Measurements from ENCODE around the gene TNNI3. TPM values are rescaled to one million over a fixed set of nuclear protein-coding genes. Genes with fewer than 3 reads are reported as not detected.
A peak's percentile ranks its signal among the peaks of the same experiment; 100 is the strongest.

Gene TNNI3
- total RNA-seq, 1 donor from 2014 or later: not detected

DNA sequence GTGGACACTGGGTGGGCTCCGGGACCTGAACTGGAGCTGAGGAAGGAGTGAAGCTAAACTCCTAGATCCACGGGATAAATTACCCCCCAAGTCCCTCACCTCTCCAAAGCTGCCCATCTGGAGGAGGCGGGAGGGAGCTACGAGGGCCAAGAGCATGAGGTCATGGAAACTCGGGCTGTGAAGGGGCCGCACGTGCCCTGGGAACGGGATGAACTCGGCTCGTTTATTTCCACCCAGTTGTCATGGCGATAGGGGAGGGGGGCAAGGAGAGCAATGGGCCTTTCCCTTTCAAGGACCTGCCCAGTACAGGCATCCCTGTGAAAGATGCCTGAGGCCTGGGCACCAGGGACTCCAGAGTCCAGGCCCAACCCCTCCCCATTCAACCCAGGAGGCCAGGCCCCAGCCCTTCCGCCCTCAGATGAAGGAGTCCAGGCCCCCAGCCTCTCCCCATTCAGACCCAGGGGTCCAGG, 43.9 kb downstream of the TNNI3 start:
- Mint-ChIP-seq H3K4me1 (peaks cover 50% of the 10 kb centered on the region), H3K27ac (no peak overlapping the region), H3K36me3 (ENCODE audit: low read depth) (peaks cover 43% of the 10 kb centered on the region), H3K27me3 (no peaks in the 10 kb centered on the region), H3K9me3 (no peaks in the 10 kb centered on the region), H3K4me3 (no peak overlapping the region)
- intact Hi-C loops (cut with micrococcal nuclease): no loop called here
- CTCF ChIA-PET: interaction anchor here (1.1 kb wide), 1 partner anchor 26 kb away, joined by 4 read pairs; no protein-coding TSS in a partner anchor
- POLR2A ChIA-PET: no interaction called here
- ATAC-seq (ENCODE audit: low read depth) (no peak), DNase-seq (no peak)
- TF ChIP-seq, protein P1, sequence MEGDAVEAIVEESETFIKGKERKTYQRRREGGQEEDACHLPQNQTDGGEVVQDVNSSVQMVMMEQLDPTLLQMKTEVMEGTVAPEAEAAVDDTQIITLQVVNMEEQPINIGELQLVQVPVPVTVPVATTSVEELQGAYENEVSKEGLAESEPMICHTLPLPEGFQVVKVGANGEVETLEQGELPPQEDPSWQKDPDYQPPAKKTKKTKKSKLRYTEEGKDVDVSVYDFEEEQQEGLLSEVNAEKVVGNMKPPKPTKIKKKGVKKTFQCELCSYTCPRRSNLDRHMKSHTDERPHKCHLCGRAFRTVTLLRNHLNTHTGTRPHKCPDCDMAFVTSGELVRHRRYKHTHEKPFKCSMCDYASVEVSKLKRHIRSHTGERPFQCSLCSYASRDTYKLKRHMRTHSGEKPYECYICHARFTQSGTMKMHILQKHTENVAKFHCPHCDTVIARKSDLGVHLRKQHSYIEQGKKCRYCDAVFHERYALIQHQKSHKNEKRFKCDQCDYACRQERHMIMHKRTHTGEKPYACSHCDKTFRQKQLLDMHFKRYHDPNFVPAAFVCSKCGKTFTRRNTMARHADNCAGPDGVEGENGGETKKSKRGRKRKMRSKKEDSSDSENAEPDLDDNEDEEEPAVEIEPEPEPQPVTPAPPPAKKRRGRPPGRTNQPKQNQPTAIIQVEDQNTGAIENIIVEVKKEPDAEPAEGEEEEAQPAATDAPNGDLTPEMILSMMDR (IDR thresholded peaks at IDR 0.05): no peak

DNA sequence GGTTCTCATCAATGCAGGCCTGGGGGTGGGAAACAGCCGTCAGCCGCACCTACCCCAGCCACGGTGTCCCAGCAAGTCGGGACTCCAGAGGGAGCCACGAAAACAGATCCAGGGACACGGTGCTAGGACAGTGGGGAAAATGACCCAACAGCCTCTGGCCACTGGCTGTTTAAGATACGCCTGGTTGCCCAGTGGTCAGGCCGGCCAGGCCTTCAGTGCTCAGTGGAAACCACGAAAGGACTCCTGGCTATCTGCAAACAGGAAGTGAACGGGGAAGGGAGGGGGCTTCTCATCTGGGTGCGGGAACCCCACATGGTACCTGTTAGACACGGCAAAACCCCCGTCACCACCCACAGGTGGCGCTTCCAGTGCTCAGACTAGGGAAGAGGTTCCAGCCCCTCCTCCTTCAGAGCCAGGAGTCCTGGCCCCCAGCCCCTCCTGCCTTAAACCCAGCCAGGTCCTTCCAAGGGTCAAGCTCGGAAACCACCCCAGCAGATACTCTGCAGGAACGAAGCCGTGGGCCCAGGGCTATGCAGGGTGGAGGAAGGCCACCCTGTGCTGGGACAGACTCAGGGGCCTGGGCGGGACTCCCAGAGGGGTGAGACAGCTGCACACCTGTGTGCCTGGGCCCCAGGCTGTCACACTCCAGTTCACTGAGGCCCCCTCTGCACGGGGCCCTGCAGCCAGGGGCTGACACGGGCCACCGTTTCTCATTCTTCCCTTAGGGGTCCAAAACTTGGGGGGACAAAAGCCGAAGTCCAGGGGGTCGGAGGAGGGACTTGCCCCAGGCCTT, 44.6 kb downstream of the TNNI3 start:
- peaks cover 45% of the 10 kb centered on the region for H3K4me1 Mint-ChIP-seq
- H3K27me3 Mint-ChIP-seq: no peaks in the 10 kb centered on the region
- no peak overlapping the region for H3K4me3 Mint-ChIP-seq
- TF ChIP-seq, protein P1 (IDR thresholded peaks at IDR 0.05): no peak
- H3K27ac Mint-ChIP-seq: peak overlapping the region; percentile 41
- DNase-seq: no peak
- ChIA-PET POLR2A (no interaction called here), CTCF (interaction anchor here (1.1 kb wide), 1 partner anchor 25 kb away, joined by 4 read pairs; no protein-coding TSS in a partner anchor)
- no peak for ATAC-seq (ENCODE audit: low read depth)
- H3K36me3 Mint-ChIP-seq (ENCODE audit: low read depth): peaks cover 46% of the 10 kb centered on the region
- intact Hi-C loops (cut with micrococcal nuclease): no loop called here
- H3K9me3 Mint-ChIP-seq: no peaks in the 10 kb centered on the region

DNA sequence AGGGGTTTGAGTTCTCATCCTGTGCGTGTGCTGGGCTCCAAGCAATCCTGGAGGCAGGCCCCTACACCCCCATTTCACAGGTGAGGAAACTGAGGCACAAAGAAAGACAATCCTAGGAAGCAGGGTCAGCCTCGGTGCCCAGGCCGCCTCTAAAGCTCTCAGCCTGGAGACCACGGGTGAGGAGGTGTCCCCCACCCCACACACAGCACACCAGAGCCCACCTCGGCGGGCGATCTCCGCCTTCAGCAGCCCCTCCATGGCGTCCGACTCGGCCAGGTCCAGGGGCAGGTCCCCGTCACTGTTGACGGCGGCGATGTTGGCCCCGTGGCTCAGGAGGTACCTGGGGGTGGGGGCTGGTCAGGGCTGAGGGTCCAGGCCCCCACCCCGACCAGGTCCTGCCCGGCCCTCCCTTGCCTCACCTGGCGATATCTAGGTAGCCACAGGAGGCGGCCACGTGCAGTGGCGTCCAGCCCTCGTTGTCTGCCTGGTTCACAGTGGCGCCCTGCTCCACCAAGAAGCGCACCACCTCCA, 45.2 kb downstream of the TNNI3 start:
- H3K27me3 Mint-ChIP-seq: no peaks in the 10 kb centered on the region
- H3K4me3 Mint-ChIP-seq: no peak overlapping the region
- TF ChIP-seq, protein P1 (IDR thresholded peaks at IDR 0.05): no peak
- no peak overlapping the region for H3K27ac Mint-ChIP-seq
- H3K4me1 Mint-ChIP-seq: peaks cover 40% of the 10 kb centered on the region
- ATAC-seq (ENCODE audit: low read depth) (no peak), DNase-seq (no peak)
- intact Hi-C loops (cut with micrococcal nuclease): no loop called here
- CTCF ChIA-PET: no interaction called here
- POLR2A ChIA-PET: no interaction called here
- no peaks in the 10 kb centered on the region for H3K9me3 Mint-ChIP-seq
- peaks cover 42% of the 10 kb centered on the region for H3K36me3 Mint-ChIP-seq (ENCODE audit: low read depth)

DNA sequence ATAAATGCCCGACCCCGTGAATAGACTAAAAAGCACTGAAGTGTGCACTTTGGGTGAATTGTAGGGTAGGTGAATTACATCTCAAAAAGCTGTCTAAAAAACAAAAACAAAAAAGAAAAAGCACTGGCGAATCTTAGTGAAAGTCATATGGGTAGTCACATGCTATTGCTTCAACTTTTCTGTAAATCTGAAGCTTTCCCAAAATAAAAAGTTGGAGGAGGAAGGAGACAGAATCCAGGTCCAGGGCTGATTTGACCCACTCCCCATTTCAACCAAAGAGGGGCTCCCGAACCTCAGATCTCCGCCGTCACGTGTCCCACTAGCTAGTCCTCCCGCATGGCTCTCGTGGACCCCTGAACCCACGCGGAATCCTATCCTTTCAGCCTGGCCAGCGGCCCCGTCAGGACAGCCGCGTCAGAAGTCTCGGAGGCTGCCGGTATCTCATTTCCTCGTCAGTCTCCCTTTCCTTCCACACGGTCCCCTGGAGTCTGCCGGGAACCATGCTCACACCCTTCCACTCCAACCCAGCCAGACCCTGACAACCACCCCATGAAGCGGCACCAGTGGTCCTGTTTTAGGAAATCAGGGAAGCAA, 46.2 kb downstream of the TNNI3 start:
- H3K4me1 Mint-ChIP-seq: peaks cover 35% of the 10 kb centered on the region

More for the DNA sequence above, 46.2 kb downstream of the TNNI3 start:
- Mint-ChIP-seq H3K36me3 (ENCODE audit: low read depth) (peaks cover 42% of the 10 kb centered on the region), H3K9me3 (no peaks in the 10 kb centered on the region), H3K27me3 (no peaks in the 10 kb centered on the region), H3K4me3 (no peak overlapping the region), H3K27ac (no peak overlapping the region)
- POLR2A ChIA-PET: interaction anchor here (0.5 kb wide), 1 partner anchor 227 kb away, joined by 3 read pairs; no protein-coding TSS in a partner anchor
- no peak for ATAC-seq (ENCODE audit: low read depth)
- DNase-seq: no peak
- TF ChIP-seq, protein P1 (IDR thresholded peaks at IDR 0.05): no peak
- CTCF ChIA-PET: no interaction called here
- intact Hi-C loops (cut with micrococcal nuclease): no loop called here
